GM03348 (cell line): Measurements from ENCODE around the gene HOXA13.

Source experiments
- DNase-seq: peaks from one replicate; pipeline ENCODE4 v3.0.0; 2012; ENCODE audit warnings: low spot score

Gene HOXA13

DNA sequence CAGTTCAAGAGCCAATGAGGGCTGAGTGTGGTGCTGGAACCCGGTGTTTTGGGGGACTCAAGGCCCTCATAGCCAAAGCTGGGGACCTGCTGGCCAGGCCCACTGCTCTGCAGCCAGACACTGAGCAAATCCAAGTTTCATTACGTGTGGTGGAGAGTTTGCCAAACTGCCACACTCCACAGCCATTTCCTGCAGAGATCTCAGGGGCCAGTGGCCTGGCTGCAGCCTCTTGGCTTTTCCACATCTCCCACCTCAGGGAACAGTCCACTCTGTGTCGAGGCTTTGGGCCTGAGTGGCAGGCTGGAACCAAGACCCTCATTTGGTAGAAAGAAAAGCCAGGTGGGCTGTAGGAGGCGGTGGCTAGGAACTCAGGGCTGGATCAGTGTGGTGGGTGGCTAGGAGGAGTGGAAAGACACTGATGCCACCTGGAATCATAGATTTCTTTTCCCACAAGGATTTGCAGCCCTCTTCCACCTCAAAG lies 18.1 kb downstream of the HOXA13 start:
- DNase-seq = peak; percentile 44

DNA sequence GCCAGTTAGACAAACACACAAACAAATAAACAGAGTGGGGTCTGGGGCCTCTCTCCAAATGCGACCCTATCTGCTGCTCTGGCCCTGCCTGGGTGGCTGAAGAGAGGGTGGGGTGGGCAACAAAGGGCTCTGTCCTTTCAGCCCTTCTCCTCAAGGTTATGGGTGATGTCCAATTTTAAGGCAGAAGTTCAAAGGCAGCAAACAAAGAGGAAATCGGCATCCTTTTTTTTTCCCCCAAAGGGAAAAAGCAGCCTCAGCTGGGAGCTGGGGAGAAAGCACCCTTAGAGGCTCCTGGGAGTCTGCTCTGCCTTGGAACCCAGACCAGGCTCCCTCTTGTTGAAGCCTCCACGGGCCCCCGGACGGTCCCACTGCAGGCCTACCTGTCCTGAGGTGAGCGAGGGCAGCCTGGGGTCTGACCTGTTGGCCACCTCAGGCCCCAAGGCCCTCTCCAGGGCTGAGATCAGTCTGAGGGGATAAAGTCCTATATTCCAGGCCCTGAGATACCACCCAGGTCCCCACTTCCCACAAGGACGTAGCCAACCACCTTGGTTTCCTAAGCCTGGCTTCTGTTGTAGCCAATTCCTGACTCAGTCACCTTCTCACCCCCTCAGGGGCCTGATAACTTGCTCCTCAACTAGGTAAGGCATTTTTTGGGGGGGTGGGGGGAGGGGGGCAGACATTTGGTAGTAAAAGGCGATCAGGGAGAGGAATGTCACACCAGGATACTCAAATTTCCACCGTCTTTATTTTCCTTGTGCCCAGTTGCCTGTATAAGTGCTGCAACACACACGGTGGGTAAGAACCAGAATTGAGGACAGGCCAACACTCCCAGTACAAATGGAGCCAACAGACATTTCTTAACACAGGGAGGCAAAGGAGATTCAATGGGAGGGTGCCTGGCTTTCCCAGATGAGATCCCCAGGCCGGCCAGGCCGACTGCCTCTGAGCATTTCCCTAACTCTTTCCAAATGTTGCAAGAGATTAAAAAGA lies 19.2 kb downstream of the HOXA13 start:
- peak; percentile 39 for DNase-seq

DNA sequence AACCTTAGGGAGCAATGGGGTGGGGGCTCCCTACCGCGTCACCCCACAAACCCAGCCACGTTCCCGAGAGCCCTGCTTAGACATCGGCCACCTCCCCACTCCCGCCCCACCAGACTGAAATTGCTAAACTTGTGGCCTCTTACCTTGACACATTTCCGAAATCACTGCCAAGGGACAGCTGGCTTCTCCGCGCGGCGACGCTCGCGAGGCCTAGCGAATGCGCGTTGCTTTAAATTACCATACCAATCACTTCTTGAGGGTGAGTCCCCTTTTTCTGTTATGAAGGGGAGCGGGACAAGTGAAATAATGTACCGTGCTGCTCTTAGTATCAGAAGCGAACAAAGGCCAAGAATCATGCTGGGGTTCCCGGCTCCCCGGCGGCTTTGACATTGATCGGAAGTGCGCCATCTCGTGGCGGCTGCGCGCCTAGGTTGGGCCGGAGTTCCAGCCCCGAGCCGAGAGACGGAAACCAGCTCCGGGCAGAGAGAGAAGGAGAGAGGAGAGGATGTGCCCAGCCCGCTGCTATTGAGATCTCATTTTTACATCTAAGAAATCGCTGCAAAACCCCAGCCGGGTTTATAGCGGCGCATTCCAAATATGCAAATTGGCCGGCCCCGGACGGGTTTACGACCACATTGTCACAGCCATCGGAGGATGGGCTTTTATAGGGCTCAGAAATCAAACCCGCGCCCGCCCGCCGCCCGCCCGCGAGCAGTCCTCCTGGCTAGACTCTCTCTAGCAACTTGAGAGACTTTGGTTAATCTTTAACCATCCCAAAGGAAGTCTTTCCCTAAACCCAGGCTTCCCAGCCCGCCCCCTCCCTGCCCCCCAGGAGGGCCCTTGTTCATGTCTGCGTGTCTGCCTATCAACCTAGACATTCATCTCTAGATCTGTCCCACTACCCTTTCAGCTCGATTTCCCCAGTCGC lies 20.1 kb downstream of the HOXA13 start:
- peak; percentile 89 for DNase-seq

DNA sequence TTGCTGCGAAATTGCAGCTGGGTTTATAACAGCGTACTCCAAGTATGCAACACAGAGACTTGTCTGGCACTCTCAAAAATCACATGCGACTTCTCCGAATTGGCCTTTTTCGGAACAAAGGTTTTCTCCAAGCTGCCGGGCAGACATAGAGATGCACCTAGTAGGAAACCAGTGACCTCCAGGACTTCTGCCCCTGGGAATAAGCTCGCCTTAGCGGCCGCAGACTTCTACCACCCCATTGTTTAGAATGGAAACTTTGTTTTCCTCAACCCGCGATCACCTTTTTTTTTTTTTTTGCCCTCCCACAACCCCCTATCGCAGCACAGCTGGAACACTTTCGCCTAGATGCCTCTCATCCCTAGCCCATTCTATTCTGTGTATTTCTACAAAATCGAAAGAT lies 20.9 kb downstream of the HOXA13 start:
- no peak for DNase-seq

DNA sequence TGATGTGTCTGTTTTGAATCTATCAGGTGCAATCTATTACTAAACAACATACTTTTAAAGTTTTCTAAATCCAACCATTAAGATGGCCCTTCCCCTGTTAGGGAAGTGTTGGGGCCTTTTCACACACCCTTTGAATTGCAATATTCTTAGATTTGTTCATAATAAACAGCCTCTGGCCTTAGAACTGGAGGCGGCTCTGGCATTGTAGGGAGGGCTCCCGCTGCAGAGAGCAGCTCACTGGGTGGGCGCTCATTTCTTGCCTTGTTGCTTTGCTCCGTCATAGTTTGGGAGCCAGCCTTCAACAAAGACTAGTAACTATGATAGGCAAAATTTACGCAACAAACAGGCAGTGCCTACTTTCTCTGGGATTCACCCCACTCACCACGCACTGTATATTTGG lies 21.5 kb downstream of the HOXA13 start:
- no peak for DNase-seq

DNA sequence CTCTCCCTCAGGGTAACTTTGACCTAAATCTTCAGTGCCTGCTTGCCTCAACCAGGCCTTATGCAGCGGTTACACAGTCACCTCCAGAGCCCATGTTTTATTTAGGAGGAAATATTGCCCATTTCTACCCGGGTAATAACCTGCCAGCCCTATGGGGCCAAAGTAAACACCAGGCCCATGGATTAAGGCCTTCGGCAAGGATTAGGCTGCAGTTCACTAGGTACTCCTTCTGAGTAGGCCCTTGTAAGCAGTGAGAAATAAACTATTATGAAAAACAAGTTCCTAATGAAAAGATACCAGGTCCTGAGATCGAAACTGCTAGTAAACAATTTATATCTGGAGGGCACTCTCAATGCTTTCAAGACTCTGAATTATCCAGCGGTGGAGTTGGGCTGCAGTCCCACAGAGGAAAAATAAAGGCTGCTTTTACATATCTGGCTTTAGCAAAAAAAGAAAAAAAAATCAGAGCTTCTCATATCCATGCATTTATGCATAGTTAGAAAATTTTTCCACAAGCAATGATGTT lies 22.0 kb downstream of the HOXA13 start:
- no peak for DNase-seq

DNA sequence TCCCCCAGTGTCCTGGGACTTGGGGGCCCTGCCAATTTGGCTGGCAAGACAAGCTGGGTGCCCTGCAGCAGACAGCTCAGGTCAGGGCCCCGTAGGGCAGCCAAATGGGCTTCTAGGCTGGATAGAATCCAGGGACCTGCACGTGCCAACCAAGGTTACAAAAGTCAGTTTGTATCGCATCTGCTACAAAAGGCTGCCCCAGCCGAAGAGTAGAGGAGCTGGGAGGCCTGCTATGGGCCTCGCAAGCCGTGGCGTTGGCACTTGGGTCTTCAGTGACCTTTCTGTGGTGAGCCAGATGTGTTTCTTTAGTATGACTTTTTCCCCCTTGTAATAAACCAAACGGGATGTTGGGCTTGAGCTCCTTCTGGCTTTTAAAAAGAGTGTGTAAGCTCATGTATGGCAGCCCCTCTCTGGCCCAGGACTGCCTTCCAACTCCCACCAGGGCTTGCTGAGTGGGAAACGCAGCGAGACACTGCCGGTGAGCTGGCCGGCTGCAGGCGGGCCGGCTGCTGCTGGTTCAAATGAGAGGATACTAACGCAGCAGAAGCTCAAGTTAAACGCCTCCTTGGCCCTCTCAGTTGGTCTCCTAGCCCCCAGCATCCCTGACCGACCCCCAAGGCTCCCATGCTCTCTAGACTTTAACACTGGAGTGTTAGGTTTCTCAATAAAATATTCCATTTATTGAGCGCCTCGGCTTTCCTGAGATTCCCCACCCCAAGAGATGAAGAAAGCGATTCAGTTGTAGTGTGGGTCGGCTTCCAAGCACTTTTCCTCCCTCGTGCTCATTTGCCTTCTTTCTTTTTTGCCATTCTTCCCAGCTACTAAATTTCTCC lies 22.7 kb downstream of the HOXA13 start:
- no peak for DNase-seq

DNA sequence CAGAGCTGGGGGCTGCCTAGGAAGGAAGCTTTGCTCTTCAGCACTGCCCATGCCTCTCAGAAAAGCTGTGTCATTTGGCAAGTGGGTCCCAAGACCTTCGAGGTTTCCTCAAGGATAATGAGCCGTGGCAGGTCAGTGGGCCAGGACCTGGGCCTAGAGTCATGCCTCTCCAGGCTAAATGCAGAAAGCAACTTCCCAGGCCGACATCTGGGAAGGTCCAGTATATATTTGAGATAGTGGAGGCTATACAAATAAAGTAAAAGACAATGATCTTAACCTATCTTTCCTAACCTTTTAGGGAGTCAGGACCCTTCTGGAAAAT lies 23.4 kb downstream of the HOXA13 start:
- no peak for DNase-seq

DNA sequence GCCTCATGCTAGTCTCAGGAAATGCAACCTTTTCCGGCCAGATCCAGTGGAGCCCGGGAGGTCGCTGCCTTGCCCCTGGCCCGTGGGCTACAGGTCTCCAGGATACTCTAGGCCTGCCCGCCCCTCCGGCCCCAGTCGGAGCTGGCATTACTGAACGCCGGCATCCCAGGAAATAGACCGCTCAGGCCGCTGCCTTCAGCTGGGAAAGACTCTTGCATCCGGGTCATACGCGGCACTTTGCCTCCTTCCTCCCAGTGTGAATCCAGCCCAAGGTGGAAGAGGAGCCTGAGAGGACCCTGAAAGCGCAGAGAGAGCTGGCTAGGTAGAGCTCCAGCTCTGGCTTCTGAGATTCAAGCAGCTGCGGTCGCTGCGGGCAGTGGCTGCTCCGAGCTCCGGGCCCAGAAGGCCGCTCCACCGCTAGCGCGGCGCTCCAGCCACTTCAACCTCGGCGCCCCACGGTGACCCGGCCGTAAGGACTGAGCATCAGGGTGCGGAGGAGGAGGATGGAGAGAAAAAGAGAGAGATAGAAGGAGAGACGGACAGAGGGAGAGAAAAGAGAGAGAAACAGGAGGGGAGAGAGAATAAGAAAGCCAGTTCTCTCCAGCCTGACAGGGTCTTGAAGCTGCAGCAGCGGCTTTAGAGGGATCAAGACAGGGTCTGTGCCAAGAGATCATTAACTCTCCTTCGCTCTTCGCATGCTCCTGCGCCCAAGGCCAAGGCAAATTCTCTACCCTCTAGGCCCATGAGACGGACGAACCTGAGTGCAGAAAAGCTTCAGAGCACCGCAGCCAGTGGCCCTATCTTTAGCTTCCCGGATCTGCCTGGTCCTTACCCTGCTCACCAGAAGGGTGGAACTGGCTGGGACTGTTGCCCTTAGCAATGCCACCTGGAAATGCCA lies 24.0 kb downstream of the HOXA13 start:
- peak; percentile 43 for DNase-seq

DNA sequence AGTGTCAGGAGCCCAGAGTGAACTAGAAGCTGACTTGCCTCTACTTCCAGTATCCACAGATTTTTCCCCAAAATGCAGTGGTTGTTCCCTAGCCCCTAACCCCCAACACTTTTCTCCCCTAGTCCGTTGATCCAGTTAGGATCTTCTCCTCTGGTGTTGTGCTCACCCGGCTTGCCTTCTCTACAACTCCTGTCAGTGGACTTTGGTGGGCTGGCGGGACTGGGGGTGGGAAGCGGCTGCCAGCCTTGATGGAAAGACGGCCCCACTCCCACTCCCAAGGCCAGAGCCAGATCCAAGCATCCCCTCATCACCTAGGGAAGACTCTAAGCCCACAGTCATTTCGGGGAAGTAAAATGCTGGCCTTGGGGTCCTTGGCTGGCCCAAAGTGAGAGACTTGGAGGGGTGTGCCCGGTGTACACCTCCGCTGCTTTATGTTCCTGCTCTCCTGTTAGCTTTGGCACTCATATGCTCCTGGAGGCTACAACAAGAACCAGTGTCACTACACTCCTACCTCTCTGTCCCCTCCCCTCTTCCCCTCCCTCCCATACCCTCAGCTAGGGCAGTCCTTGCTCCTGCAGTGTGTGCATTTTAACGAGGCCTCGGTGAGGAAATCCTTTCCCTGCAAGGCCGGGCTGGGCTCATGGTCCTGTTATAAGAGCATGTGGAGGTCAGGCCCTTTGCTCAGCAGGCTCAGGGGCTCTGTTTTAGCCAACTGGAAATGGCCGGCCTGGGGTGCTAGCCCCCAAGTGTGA lies 24.8 kb downstream of the HOXA13 start:
- peak; percentile 43 for DNase-seq

DNA sequence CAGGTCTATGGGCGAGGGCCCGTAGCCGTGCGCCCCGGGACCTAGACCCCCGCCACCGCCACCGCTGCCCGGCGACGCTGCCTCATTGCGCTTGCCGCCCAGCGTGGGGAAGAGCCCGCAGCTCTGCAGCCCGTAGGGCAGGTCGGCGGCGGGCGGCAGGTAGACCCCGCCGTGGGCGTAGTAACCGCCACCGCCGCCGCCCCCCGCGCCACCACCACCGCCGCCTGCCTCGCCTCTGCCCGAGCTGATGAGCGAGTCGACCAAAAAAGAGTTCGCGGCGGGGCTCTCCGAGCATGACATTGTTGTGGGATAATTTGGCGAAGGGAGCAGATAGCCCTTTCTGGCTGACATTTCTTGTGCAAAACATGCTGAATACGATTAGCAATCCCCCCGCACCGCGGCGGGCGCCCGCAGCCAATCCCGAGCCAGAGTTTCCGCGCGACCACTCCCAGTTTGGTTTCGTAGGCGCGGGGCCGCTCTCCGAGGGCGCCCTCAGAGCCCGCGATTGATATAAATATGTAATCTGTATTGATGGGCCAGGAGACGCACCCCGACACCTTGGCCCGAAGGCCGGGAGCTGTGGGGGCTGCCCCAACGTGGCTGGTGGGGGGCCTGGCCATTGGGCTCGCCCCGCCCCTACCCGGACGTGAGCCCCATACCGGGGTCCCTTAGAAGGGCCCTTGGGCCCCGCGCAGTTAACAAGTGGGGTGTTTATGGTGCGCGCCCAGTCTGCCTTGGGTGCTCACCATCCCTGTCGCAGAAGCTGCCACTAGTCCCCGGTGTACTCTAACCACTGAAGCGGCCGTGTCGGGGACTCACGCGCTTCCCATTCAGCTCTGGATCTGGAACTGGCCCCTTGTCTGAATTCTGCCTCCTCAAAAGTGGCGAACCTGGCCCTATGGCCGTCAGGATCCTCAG lies 25.7 kb downstream of the HOXA13 start, which contains the start of gene HOXA10:
HOXA10 (minus strand) TSS at position 365 of the 918 bp plus-strand sequence; CDS start at position 351, 14 bp downstream.
- DNase-seq = peak; percentile 89

DNA sequence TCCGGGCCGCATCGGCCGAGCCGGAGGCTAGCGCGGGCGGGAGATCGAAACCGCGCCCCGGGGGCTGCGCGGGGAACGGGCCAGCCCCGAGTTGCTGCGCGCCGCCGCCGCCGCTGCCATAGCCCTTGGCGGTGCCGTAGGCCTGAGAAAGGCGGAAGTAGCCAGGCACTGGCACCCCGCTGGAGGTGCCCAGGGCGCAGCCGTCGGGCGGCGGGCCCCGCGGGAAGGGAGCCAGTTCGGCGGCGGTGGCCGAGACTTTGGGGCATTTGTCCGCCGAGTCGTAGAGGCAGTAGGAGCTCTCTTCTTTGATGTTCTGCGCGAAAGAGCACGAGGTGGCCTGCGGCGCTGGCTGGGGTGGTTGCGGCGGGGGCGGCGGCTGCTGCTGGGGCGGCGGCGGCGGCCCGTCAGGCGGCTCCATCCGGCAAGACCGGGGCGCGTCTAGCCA lies 26.4 kb downstream of the HOXA13 start:
- DNase-seq = peak; percentile 44

DNA sequence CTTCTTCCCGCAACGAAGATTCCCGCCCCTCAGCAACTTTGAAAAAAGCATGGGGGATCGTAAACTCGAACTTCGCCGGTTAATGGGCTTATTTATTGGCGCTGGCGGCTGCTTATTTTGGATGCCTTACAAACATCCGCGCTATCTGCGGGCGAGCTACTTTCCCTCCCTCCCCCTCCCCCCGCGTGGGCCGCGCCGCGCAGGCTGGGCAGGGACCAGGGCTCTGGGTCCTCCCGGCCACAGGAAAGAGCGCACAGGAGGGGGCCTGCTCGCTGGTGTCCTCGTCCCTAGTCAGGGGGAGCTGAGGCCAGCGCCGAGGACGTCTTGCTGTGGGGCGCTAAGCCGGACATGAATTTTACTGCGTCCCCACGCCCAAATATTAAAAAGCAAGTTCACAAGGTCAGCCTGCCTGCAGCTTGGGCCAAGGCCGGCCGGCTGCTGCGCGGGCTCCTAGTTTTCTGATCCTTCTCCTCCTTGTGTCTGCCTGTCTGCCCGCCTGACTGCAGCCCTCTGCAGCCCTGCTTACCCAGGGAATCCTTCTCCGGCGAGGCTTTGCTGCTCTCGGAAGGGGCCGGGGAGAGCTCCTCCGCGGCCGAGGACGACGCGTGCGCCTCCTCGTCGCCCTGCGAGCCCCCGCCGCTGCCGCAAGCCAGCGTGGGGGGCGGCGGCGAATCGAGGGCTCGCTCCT lies 26.9 kb downstream of the HOXA13 start:
- DNase-seq = peak; percentile 83

DNA sequence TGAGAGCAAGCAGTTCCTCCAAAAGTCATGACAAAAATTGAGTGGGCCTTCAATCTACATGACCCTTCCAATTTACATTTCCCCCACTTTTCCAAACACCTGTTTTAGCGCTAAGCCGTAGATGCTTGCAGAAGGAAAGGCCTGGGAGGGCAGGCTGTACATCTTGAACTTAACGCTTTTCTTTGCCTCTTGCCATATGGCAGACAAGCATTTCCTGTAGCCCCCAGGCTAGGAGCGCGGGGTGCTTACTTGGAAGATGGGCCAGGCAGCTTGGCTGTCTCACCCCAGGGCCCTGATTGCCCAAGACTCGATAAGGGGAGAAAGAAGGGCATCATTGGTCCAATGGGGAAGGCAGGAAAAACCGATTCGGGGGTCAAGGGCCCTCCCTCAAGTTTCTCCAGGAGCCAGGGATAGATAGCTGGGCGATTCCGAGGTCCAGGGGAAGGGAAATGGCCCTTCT lies 27.5 kb downstream of the HOXA13 start:
- DNase-seq = peak; percentile 32

DNA sequence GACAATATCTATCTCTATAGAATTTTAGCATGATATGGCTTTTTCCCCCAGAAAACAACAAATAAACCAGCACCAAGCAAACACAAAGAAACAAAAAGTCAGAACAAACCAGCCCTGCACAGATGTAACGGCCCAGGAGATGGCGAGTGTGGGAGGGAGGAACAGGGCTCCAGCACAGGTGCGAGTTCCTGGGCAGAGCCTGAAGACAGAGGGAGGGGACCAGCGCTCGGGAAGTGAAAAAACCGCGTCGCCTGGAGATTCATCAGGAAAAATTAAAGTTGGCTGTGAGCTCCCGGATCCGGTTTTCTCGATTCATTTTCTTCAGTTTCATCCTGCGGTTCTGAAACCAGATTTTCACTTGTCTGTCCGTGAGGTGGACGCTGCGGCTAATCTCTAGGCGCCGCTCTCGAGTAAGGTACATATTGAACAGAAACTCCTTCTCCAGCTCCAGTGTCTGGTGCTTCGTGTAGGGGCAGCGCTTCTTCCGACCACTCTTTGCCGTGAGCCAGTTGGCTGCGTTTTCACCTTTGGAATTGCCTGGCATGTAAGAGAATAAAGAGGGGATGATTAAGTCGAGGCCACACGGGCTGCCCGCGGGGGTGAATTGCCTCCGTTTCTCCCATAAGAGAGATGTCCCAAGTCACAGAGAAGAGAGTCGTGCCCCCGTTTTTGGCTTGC lies 28.1 kb downstream of the HOXA13 start:
- DNase-seq = no peak

DNA sequence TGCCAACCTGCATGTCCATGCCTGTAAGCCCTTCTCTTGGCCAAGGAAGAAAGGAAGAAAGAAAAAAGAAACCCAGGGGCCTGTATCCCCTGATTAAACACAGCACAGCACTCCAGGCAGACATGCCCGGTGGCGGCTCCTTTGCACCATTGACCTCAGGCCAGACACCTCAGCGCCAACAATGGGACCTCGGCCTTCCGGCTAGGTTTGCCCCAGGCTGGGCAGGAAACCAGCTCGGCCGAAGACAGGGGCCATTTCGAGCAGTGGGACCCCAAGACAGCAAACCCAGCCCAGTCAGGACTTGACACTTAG lies 28.6 kb downstream of the HOXA13 start:
- peak; percentile 37 for DNase-seq
